OCI-LY3 (cell line): Measurements from ENCODE around the gene AK4.

ENCODE experiments used
- CTCF ChIP-seq: fragments of 200-600, 300-600 bp; sonication (generic); IDR thresholded peaks from 2 replicates; pipeline ENCODE4 v1.5.1; 2014; ENCODE audit warnings: antibody characterized with exemption, low read length, low read depth
- EZH2phosphoT487 ChIP-seq: fragments of 200-600 bp; shearing (Covaris generic); IDR thresholded peaks from 2 replicates; pipeline ENCODE4 v1.6.1; 2018; ENCODE audit warnings: antibody characterized with exemption, mixed run types, low read depth

- no peak for TF ChIP-seq CTCF
- no peak for TF ChIP-seq EZH2phosphoT487
Observed at GRCh38 chr1:65255656-65256050, 107.7 kb downstream of the AK4 start.
